Measurements from ENCODE around the gene LRRC57. TPM values are rescaled to one million over a fixed set of nuclear protein-coding genes. Genes with fewer than 3 reads are reported as not detected.

Gene LRRC57
- total and polyA plus RNA-seq, 2 of the 8 experiments (the other 6 are each of a cell fraction or from before 2014, with no cell fraction given) = 5.0 to 12.7 TPM

DNA sequence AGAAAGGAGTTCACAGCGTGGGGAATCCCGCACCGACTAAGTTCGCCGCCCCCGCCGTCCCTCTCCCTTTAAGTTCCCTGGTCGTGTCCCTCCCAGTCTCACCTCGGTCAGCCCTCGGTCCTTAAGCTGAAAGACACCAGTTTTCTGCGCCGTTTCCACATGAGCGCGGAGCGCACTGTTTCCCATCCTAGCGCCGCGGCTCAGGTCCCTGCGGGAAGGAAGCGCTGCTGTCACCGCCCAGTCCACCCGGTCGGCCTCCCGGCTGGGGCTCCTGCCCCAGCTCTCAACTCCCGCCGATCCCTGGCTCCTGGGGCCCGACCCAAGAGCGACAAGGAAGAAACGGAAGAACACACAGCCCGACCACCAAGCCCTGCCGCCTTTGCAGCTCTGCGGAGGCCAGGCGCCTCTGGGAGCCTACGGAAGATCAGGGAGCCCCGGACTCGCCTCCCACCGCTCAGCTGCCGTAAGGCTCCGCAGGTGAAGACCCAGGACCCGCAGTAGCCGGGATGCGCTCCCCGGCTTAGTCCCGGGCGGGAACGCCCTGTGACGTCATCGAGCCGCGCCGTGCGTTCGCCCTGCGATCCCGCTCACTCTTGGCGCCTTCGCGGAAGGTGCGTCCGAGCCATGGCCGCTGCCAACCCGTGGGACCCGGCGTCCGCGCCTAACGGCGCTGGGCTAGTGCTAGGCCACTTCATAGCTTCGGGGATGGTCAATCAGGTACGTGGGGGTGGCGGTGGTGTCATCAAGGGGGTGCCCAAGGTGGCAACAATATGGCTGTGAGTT lies at the start of gene LRRC57, which contains the start of gene HAUS2 (continued):
- TF ChIP-seq, protein P1, sequence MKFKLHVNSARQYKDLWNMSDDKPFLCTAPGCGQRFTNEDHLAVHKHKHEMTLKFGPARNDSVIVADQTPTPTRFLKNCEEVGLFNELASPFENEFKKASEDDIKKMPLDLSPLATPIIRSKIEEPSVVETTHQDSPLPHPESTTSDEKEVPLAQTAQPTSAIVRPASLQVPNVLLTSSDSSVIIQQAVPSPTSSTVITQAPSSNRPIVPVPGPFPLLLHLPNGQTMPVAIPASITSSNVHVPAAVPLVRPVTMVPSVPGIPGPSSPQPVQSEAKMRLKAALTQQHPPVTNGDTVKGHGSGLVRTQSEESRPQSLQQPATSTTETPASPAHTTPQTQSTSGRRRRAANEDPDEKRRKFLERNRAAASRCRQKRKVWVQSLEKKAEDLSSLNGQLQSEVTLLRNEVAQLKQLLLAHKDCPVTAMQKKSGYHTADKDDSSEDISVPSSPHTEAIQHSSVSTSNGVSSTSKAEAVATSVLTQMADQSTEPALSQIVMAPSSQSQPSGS (IDR thresholded peaks at IDR 0.05; ENCODE audit: low read length) = peak; percentile 88; the same call in 1 of the 2 replicates
- TF ChIP-seq TEAD4 (IDR thresholded peaks at IDR 0.05; ENCODE audit: low read depth, low read length) (no peak), CTBP2 (IDR thresholded peaks at IDR 0.05; ENCODE audit: borderline replicate concordance, insufficient read depth, insufficient read length, low read length) (no peak), NRF1 (IDR thresholded peaks at IDR 0.05; ENCODE audit: low read depth, low read length) (no peak), CBX5 (IDR thresholded peaks at IDR 0.05; ENCODE audit: low read depth, low read length) (no peak), EP300 (IDR thresholded peaks at IDR 0.05; ENCODE audit: borderline replicate concordance in 1 of 2, low read depth in 2 of 2, low read length in 2 of 2) (no peak), KDM1A (IDR thresholded peaks at IDR 0.05; ENCODE audit: borderline replicate concordance, low read length) (no peak), SP4 (IDR thresholded peaks at IDR 0.05; ENCODE audit: low read length) (0 out of 2 replicates have a peak, but pooled peaks have one; percentile 32), PHF8 (conservative IDR thresholded peaks at IDR 0.05; ENCODE audit: low read depth, low read length) (peak; percentile 99), BACH1 (IDR thresholded peaks at IDR 0.05; ENCODE audit: low read length) (no peak), KDM4A (IDR thresholded peaks at IDR 0.05; ENCODE audit: low read depth, low read length, severe bottlenecking) (no peak), SIX5 (IDR thresholded peaks at IDR 0.05; ENCODE audit: low read depth, low read length) (no peak), TCF12 (IDR thresholded peaks at IDR 0.05; ENCODE audit: low read depth, low read length) (no peak), CBX8 (IDR thresholded peaks at IDR 0.05; ENCODE audit: borderline replicate concordance, low read depth, low read length) (no peak), ASH2L (IDR thresholded peaks at IDR 0.05; ENCODE audit: low read length) (peak; percentile 89), KDM5A (IDR thresholded peaks at IDR 0.05; ENCODE audit: low read length) (peak; percentile 90), YY1 (IDR thresholded peaks at IDR 0.05; ENCODE audit: low read depth, low read length) (peak; percentile 88)
- TF ChIP-seq, protein P2, sequence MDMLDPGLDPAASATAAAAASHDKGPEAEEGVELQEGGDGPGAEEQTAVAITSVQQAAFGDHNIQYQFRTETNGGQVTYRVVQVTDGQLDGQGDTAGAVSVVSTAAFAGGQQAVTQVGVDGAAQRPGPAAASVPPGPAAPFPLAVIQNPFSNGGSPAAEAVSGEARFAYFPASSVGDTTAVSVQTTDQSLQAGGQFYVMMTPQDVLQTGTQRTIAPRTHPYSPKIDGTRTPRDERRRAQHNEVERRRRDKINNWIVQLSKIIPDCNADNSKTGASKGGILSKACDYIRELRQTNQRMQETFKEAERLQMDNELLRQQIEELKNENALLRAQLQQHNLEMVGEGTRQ (IDR thresholded peaks at IDR 0.05; ENCODE audit: low read length) = no peak
- TF ChIP-seq, protein P3, sequence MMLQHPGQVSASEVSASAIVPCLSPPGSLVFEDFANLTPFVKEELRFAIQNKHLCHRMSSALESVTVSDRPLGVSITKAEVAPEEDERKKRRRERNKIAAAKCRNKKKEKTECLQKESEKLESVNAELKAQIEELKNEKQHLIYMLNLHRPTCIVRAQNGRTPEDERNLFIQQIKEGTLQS (IDR thresholded peaks at IDR 0.05; ENCODE audit: insufficient read depth, low read depth, low read length) = peak; percentile 68
- TF ChIP-seq, protein P4, sequence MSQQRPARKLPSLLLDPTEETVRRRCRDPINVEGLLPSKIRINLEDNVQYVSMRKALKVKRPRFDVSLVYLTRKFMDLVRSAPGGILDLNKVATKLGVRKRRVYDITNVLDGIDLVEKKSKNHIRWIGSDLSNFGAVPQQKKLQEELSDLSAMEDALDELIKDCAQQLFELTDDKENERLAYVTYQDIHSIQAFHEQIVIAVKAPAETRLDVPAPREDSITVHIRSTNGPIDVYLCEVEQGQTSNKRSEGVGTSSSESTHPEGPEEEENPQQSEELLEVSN (IDR thresholded peaks at IDR 0.05) = peak; percentile 35; the same call in 1 of the 2 replicates
